CMK (cell line): Measurements from ENCODE around the gene PRM2.

ENCODE experiments used
- DNase-seq: peaks from one replicate; pipeline ENCODE4 v3.0.0-alpha.2; 2010; ENCODE audit warnings: low read depth

Gene PRM2

GRCh38 chr16:11260596-11260966 lies 15.7 kb downstream of the PRM2 start:
- DNase-seq: no peak

GRCh38 chr16:11259655-11260595 lies 16.4 kb downstream of the PRM2 start:
- no peak for DNase-seq

- DNase-seq: no peak
These were observed 17.5 kb downstream of the PRM2 start for GRCh38 chr16:11258553-11259492.

- peak; percentile 63 for DNase-seq
These were observed 18.9 kb downstream of the PRM2 start for GRCh38 chr16:11257131-11257938.

- no peak for DNase-seq
These were observed 19.6 kb downstream of the PRM2 start for GRCh38 chr16:11256661-11257130.

GRCh38 chr16:11255737-11256660 lies 20.3 kb downstream of the PRM2 start, which contains the start of gene SOCS1:
Gene SOCS1, minus strand, starts transcription at chr16:11256204. Its CDS starts 726 bp downstream, at chr16:11255478.
- peak; percentile 60 for DNase-seq

- DNase-seq: no peak
These were observed 21.2 kb downstream of the PRM2 start for GRCh38 chr16:11254913-11255736.

GRCh38 chr16:11253995-11254912 lies 22.0 kb downstream of the PRM2 start:
- DNase-seq: no peak

GRCh38 chr16:11253009-11253994 lies 23.0 kb downstream of the PRM2 start:
- DNase-seq: peak; percentile 64

- no peak for DNase-seq
These were observed 23.8 kb downstream of the PRM2 start for GRCh38 chr16:11252482-11252931.

- DNase-seq: no peak
These were observed 24.5 kb downstream of the PRM2 start for GRCh38 chr16:11251525-11252481.

GRCh38 chr16:11250786-11251524 lies 25.3 kb downstream of the PRM2 start:
- no peak for DNase-seq

GRCh38 chr16:11250091-11250785 lies 26.0 kb downstream of the PRM2 start:
- DNase-seq: no peak

GRCh38 chr16:11249233-11250061 lies 26.8 kb downstream of the PRM2 start:
- no peak for DNase-seq
